SK-N-MC (cell line): ENCODE results near the gene DUS1L.

ENCODE experiments used
- DNase-seq: peaks from one replicate; pipeline ENCODE4 v3.0.0-alpha.2; 2011; ENCODE audit warnings: low read depth, low spot score
- H3K27ac ChIP-seq: fragments of 200-600 bp; sonication (generic); 2 replicates; pipeline ENCODE4 v1.5.1; 2016; ENCODE audit warnings: mixed run types
- H3K36me3 ChIP-seq: fragments of 200-600 bp; sonication (generic); 2 replicates; pipeline ENCODE4 v1.6.1; 2017; ENCODE audit warnings: antibody characterized with exemption, low read length, mixed read lengths; ENCODE audit not compliant: insufficient read depth
- H3K4me3 ChIP-seq: fragments of 200-600 bp; sonication (generic); 2 replicates; pipeline ENCODE4 v1.5.1; 2016
- H3K9ac ChIP-seq: fragments of 200-600 bp; sonication (generic); 2 replicates; pipeline ENCODE4 v1.8.0; 2017; ENCODE audit warnings: mixed run types, mixed read lengths; ENCODE audit not compliant: insufficient read length
- H3K9me3 ChIP-seq: fragments of 200-600 bp; sonication (generic); 2 replicates; pipeline ENCODE4 v1.6.1; 2017; ENCODE audit warnings: low read depth, mild to moderate bottlenecking, antibody characterized with exemption, low read length, moderate library complexity, mixed read lengths
- EZH2 ChIP-seq: fragments of 200-600 bp; sonication (generic); IDR thresholded peaks from one replicate; pipeline ENCODE4 v1.6.1; 2017; ENCODE audit warnings: antibody characterized with exemption
- FOXP2 ChIP-seq: optimal IDR thresholded peaks from 2 replicates; pipeline ENCODE3; 2011; ENCODE audit warnings: mild to moderate bottlenecking, moderate library complexity; ENCODE audit not compliant: insufficient read depth; ENCODE audit errors: extremely low read length, control extremely low read depth
- POLR2AphosphoS5 ChIP-seq: IDR thresholded peaks from 2 replicates; pipeline ENCODE4 v1.6.1; 2012; ENCODE audit warnings: mild to moderate bottlenecking, low read depth, low read length, borderline replicate concordance

DUS1L gene

GRCh38 chr17:82097184-82097918, 31.7 kb upstream of the DUS1L start:
- peak overlapping the region; percentile 91 for H3K4me3 ChIP-seq
- H3K36me3 ChIP-seq: peaks cover 36% of the 10 kb centered on the region
- TF ChIP-seq POLR2AphosphoS5: no peak
- no peak for TF ChIP-seq FOXP2
- no peak for TF ChIP-seq EZH2
- DNase-seq: no peak
- no peaks in the 10 kb centered on the region for H3K9me3 ChIP-seq
- H3K9ac ChIP-seq: peak overlapping the region; percentile 97
- peak overlapping the region; percentile 92 for H3K27ac ChIP-seq

- DNase-seq: no peak
- Histone ChIP-seq H3K4me3 (peak overlapping the region; percentile 91), H3K9me3 (no peaks in the 10 kb centered on the region), H3K36me3 (peaks cover 42% of the 10 kb centered on the region), H3K9ac (peak overlapping the region; percentile 97), H3K27ac (peak overlapping the region; percentile 92)
- no peak for TF ChIP-seq EZH2
- TF ChIP-seq FOXP2: no peak
- TF ChIP-seq POLR2AphosphoS5: no peak; the same call in 1 of the 2 replicates
Observed at GRCh38 chr17:82096709-82097183, 31.1 kb upstream of the DUS1L start.

DNA sequence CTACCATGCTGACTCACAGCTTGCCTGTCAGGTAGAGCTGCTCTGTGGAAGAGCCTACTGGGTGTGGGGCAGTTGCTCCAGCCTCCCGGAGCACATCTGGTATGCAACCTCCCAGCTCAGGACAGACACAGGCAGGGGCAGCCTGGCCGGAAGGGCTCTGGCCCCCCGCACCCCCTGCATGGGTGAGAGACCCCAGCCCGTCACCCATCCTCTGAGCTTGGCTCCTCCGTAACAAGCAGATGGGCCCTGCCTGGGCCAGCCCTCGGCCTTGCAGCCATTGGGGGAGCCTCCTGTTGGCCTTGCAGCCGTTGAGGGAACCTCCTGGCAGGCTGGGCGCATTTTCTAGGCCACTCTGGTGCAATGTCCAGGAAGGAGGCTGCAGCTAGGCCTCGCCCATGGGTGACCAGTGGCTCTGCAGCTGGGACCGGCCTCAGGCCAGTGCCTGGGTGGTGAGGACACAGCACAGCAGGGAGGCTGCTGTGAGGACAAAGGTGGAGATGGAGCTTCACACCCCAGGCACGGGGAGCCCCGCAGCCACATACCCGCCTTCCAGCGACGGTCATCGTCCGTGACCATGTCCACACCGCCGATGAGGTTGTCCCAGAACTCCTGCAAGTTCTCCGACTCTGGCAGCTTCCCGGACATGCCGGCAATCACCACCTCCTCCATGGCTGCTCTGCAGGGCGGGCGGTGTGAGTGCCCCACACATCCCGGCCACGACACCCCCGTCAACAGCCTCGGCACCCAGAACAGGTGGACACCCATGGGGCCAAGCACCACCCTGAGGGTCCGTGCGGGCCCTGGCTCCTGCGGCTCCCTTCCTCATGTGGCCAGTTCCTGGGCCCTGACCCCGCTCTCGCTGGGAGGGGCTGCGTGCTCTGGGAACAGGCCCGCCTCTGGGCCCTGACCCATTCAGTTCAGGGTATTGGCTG, 30.4 kb upstream of the DUS1L start:
- H3K27ac ChIP-seq: peak overlapping the region; percentile 92; the same call in 1 of the 2 replicates
- no peaks in the 10 kb centered on the region for H3K9me3 ChIP-seq
- DNase-seq: no peak
- H3K36me3 ChIP-seq: peaks cover 49% of the 10 kb centered on the region
- peak overlapping the region; percentile 91 for H3K4me3 ChIP-seq
- no peak; the same call in 1 of the 2 replicates for TF ChIP-seq POLR2AphosphoS5
- TF ChIP-seq EZH2: no peak
- TF ChIP-seq FOXP2: no peak
- H3K9ac ChIP-seq: peak overlapping the region; percentile 97

GRCh38 chr17:82094931-82095776, 29.6 kb upstream of the DUS1L start:
- H3K9me3 ChIP-seq: no peaks in the 10 kb centered on the region
- DNase-seq: no peak
- H3K36me3 ChIP-seq: peaks cover 58% of the 10 kb centered on the region
- TF ChIP-seq POLR2AphosphoS5: no peak
- no peak for TF ChIP-seq FOXP2
- no peak for TF ChIP-seq EZH2
- H3K27ac ChIP-seq: peak overlapping the region; percentile 49; the same call in 1 of the 2 replicates
- peak overlapping the region; percentile 91 for H3K4me3 ChIP-seq
- H3K9ac ChIP-seq: peak overlapping the region; percentile 97

- Histone ChIP-seq H3K9me3 (no peaks in the 10 kb centered on the region), H3K36me3 (peaks cover 78% of the 10 kb centered on the region), H3K9ac (no peak overlapping the region), H3K27ac (no peak overlapping the region), H3K4me3 (no peak overlapping the region)
- TF ChIP-seq EZH2 (no peak), POLR2AphosphoS5 (no peak; the same call in 1 of the 2 replicates), FOXP2 (no peak)
- no peak for DNase-seq
Observed at GRCh38 chr17:82092995-82093751, 27.6 kb upstream of the DUS1L start.

- no peaks in the 10 kb centered on the region for H3K9me3 ChIP-seq
- H3K4me3 ChIP-seq: no peak overlapping the region
- H3K27ac ChIP-seq: no peak overlapping the region
- H3K36me3 ChIP-seq: peaks cover 83% of the 10 kb centered on the region
- DNase-seq: no peak
- H3K9ac ChIP-seq: no peak overlapping the region
- TF ChIP-seq EZH2 (no peak), POLR2AphosphoS5 (no peak), FOXP2 (no peak)
Observed at GRCh38 chr17:82092628-82092994, 27.0 kb upstream of the DUS1L start.

DNA sequence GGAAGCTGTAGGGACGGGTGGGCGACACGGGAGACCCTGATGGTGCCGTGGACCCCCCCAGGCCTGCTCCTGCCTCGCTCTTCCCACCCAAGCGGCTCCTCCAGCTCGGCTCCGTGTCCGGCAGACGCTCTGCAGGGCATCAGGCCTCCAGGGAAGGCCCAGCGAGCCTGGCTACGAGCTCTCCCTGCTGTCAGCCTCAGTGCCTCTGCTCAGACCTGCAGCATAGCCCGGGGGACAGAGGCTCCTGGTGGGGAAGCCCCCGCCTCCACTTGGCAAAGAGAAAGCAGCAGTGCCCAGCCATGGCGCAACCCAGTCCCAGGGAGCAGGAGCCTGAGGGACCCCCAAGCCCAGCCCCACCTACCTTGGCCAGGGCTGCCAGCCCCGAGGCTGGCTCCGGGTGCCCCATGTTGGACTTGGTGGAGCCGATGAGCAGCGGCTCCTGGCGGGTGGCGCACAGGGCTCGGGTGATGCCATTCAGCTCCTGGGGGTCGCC, 26.5 kb upstream of the DUS1L start:
- H3K27ac ChIP-seq: no peak overlapping the region
- H3K4me3 ChIP-seq: no peak overlapping the region
- no peak for DNase-seq
- no peak for TF ChIP-seq POLR2AphosphoS5
- TF ChIP-seq FOXP2: no peak
- TF ChIP-seq EZH2: no peak
- H3K9me3 ChIP-seq: no peaks in the 10 kb centered on the region
- no peak overlapping the region for H3K9ac ChIP-seq
- peaks cover 88% of the 10 kb centered on the region for H3K36me3 ChIP-seq
